ENCODE data around the gene AQP5. TPM values are rescaled to one million over a fixed set of nuclear protein-coding genes. Genes with fewer than 3 reads are reported as not detected.

Gene AQP5
- total and polyA plus RNA-seq, 11 donors: 0.20 to 0.78 (median 0.51) TPM; not detected in 4

DNA sequence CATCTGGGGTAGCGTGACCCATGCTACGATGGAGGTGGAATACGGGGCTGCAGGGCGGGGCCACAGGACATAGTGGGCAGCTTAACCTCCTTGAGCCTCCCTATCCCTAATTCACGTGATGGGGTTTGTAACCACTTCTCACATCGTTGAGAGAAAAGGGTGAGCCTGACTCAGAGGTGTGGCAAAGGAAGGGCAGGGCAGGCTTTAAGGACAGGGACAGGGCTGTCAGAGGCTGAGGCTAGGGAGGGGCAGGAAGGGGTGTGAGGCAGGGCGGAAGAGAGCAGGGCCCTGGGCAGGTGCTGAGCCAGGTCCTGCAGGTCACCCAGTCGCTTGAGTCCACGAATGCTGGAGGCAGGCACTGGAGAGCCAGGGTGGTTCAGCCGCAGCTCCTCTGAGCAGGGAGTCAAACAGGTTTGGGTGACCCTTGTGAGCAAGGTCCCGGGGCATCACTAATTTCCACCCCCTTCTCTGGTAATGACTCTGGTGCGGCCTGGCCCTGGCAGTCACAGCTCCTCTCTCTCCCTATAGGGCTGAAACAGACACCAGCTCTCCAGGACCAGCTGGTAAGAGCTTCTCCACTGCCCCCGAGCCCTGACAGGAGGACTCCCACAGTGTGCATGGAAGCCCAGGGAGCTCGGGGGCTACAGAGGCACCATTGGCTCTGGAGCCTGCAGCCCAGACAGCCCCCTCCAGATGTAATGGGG lies 18.6 kb upstream of the AQP5 start:
- DNase-seq (no peak), ATAC-seq (no peak)
- Histone ChIP-seq H3K9me3 (no peaks in the 10 kb centered on the region), H3K27me3 (no peaks in the 10 kb centered on the region), H3K36me3 (no peaks in the 10 kb centered on the region), H3K27ac (no peak overlapping the region), H3K4me3 (no peak overlapping the region), H3K4me1 (peaks cover 0 to 12% (median 5%) of the 10 kb centered on the region in 12 donors)
- intact Hi-C loops (cut with DNase I): loop anchor here in 2 of 10 donors (5.0 to 10.0 kb wide), 2 partner anchors 68 to 76 kb away; no protein-coding TSS in a partner anchor
- TF ChIP-seq, protein P1, sequence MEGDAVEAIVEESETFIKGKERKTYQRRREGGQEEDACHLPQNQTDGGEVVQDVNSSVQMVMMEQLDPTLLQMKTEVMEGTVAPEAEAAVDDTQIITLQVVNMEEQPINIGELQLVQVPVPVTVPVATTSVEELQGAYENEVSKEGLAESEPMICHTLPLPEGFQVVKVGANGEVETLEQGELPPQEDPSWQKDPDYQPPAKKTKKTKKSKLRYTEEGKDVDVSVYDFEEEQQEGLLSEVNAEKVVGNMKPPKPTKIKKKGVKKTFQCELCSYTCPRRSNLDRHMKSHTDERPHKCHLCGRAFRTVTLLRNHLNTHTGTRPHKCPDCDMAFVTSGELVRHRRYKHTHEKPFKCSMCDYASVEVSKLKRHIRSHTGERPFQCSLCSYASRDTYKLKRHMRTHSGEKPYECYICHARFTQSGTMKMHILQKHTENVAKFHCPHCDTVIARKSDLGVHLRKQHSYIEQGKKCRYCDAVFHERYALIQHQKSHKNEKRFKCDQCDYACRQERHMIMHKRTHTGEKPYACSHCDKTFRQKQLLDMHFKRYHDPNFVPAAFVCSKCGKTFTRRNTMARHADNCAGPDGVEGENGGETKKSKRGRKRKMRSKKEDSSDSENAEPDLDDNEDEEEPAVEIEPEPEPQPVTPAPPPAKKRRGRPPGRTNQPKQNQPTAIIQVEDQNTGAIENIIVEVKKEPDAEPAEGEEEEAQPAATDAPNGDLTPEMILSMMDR (IDR thresholded peaks at IDR 0.05): no peak
- no peak for TF ChIP-seq POLR2A (IDR thresholded peaks at IDR 0.05)
- WGBS, 4 donors: 80 to 86% (median 83%) methylated on average over 9 to 14 of the region's 14 CpGs

DNA sequence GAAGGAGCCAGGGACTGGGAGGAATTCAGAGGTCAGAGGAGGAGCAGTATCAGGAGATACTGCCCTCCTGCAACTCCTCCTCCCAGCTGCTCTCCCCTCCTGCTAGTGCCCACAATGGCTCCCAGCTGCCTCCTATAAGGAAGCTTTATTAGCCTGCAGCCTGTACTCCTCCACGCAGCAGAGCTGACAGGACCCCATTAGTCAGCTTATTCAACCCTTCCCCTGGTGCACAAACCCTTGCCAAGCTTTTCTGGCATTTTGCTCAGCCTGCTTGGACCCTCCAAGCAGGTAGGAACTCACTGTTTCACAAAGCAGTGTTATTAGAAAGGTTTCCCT lies 18.1 kb upstream of the AQP5 start:
- TF ChIP-seq POLR2A (IDR thresholded peaks at IDR 0.05): no peak
- TF ChIP-seq, protein P1 (IDR thresholded peaks at IDR 0.05): no peak
- intact Hi-C loops (cut with DNase I): loop anchor here in 2 of 10 donors (5.0 to 10.0 kb wide), 2 partner anchors 69 to 76 kb away; no protein-coding TSS in a partner anchor
- DNase-seq (no peak), ATAC-seq (no peak)
- Histone ChIP-seq H3K27ac (no peak overlapping the region), H3K27me3 (no peaks in the 10 kb centered on the region), H3K9me3 (no peaks in the 10 kb centered on the region), H3K4me3 (no peak overlapping the region), H3K36me3 (no peaks in the 10 kb centered on the region), H3K4me1 (peaks cover 0 to 12% (median 5%) of the 10 kb centered on the region in 12 donors)
- 73 to 100% (median 89%) methylated on average over 1 of the region's 1 CpG for WGBS, 4 donors

DNA sequence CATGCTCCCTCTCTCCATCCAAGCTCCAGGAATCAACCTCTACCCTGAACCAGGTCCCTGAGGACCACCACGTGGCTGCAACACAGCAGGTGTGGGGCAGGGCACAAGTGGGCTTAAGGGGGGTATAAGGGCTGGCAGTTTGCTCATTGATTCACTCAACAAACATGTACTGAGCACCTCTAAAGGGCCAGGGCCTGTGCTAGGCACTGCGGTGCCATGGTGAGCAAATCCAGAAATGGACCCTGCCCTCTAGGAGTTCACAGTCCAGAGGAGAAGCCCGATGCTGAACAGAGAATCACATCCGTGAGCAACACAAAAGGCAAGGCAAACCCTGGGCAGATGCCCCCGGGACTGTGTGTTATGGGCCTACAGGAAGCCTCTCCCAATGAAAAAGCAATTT lies 17.6 kb upstream of the AQP5 start:
- peaks cover 0 to 12% (median 5%) of the 10 kb centered on the region in 12 donors for H3K4me1 ChIP-seq
- no peak for TF ChIP-seq POLR2A (IDR thresholded peaks at IDR 0.05)
- TF ChIP-seq, protein P1 (IDR thresholded peaks at IDR 0.05): no peak

DNA sequence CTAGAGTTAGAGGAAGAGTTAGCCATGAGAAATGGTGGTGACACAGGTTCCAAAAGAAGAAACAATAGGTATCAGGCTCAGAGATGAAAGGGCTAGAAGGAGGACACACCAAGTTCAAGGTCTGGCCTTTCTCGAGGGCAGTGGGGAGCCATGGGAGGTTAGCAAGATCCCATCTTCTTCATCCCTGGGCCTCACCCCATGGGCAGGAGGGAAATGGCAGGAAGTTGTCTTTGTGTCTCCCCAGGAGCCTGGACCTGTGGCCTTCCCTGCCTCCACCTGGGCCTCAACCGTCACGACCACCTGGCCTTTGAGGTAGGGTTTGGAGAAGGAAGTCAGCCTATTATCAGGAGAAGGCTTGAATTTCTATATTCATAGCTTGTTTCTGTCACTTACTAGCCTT lies 17.0 kb upstream of the AQP5 start:
- WGBS, 4 donors: 87 to 97% (median 92%) methylated on average over 3 of the region's 3 CpGs
- no peak for DNase-seq
- no peak for ATAC-seq
- Histone ChIP-seq H3K4me1 (peaks cover 0 to 13% (median 5%) of the 10 kb centered on the region in 12 donors), H3K4me3 (peak overlapping the region in 1 of 12 donors; percentile 49), H3K27ac (no peak overlapping the region), H3K9me3 (no peaks in the 10 kb centered on the region), H3K36me3 (no peaks in the 10 kb centered on the region), H3K27me3 (no peaks in the 10 kb centered on the region)
- intact Hi-C loops (cut with DNase I): loop anchor here in 7 of 10 donors (1.0 to 10.0 kb wide), 4 partner anchors 70 to 77 kb away; no protein-coding TSS in a partner anchor
- TF ChIP-seq, protein P1 (IDR thresholded peaks at IDR 0.05): no peak
- no peak for TF ChIP-seq POLR2A (IDR thresholded peaks at IDR 0.05)

More for the DNA sequence above, 17.6 kb upstream of the AQP5 start:
- intact Hi-C loops (cut with DNase I): loop anchor here in 3 of 10 donors (2.0 to 10.0 kb wide), 3 partner anchors 69 to 77 kb away; no protein-coding TSS in a partner anchor
- no peak for ATAC-seq
- Histone ChIP-seq H3K27ac (no peak overlapping the region), H3K4me3 (no peak overlapping the region), H3K36me3 (no peaks in the 10 kb centered on the region), H3K9me3 (no peaks in the 10 kb centered on the region), H3K27me3 (no peaks in the 10 kb centered on the region)
- 87 to 94% (median 93%) methylated on average over 5 of the region's 5 CpGs for WGBS, 4 donors
- no peak for DNase-seq
